HG02852 (cell line): ENCODE data around the gene PARP3.
A peak's percentile ranks its signal among the peaks of the same experiment; 100 is the strongest.
"Not testable (repeated sequence)": the region's sequence is repeated elsewhere in the genome, so short reads cannot be mapped to it uniquely, and the experiment has no call there.

Experiments used
- ATAC-seq: cut with Tn5 transposase; IDR thresholded peaks from one replicate; pipeline ENCODE4 v1.9.1; 2021; ENCODE audit warnings: mild to moderate bottlenecking, moderate library complexity; ENCODE audit not compliant: unreplicated experiment

The PARP3 gene

DNA sequence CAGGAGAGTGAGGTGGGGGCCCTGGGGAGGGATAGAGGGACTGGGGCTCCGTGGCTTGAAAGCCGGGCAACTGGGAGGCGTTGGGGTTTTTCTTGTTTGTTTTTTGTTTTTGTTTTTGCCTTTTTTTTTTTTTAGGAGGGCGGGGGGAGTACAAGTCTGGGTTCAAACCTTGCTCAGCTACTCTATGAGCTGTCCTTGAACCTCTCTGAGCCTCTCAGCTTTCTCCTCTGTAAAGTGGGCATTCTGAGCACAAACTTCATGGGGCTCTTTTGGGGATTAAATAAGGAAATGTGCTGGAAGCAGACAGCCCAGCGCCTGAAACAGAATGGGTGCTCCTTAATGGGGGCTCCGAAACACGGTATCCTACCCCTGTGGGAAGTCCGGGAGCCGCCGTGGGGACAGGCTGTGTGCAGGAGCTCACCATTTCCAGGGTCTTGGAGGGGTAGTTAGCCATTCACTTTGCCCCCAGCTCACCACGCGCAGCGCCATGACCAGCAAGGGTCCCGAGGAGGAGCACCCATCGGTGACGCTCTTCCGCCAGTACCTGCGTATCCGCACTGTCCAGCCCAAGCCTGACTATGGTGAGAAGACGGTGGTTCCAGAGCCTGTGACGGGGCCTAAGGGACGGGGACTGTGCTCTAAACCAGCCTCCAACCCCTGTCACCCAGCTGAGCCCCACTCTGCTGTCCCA, 41.6 kb downstream of the PARP3 start:
- ATAC-seq: no peak

DNA sequence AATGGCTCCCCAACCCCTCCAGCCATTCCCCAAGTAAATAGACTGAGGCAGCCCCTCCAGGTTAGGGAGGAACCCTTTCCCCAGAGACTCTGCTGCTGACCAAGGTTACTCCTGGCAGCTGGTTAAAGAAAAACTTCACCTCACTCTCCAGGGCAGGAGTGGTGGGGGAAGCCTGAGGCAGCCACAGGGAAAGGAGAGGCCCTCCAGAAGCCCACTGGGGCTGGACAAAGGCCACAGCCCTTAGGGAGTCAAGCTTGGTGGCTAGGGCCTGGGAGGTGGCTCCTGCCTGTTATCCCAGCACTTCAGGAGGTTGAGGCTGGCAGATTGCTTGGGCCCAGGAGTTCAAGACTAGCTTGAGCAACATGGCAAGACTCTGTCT, 42.1 kb downstream of the PARP3 start:
- ATAC-seq: no peak

- no peak for ATAC-seq
Measured at GRCh38 chr3:51985063-51985462, 42.9 kb downstream of the PARP3 start.

DNA sequence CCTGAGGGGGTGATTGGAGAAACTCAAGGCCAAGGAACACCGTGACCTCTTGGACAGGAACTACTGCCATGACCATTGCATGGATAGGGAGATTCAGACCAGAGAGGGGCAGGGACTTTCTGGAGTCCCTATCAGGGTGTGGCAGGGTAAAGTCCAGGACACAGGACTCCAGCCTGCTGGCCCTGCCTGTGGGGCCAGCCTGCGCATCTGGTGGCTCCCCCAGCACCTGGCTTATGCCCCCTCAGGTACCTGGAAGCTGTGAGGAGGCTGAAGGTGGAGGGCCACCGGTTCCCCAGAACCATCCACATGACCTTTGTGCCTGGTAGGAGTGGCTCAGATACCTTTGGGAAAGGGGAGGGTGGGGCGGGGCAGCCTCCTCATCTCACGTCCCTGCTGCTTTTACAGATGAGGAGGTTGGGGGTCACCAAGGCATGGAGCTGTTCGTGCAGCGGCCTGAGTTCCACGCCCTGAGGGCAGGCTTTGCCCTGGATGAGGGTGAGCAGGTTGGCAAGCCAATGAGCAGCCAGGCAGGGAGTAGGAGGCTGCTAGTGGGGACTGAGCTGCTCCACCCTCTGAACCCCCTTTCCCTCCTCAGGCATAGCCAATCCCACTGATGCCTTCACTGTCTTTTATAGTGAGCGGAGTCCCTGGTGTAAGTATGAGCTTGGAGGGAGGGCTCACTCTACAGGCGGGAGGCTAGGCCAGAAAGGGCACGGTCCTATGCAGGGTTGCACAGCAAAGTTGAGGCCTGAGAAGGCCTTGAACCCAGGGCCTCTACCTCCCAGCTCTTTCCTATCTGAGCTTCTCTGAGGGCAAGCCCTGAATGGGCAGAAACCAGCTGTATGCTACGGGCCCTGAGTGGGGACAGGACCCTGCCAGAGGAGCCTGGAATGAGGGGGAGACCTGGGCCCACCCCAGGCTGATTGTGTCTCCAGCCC, 44.1 kb downstream of the PARP3 start:
- no peak for ATAC-seq

GRCh38 chr3:51987568-51987967, 45.4 kb downstream of the PARP3 start:
- no peak for ATAC-seq

- ATAC-seq: no peak
Measured at GRCh38 chr3:51988286-51989146, 46.4 kb downstream of the PARP3 start.

GRCh38 chr3:51990501-51990971, 48.4 kb downstream of the PARP3 start:
- not testable (repeated sequence) for ATAC-seq

GRCh38 chr3:51992017-51992682, 50.0 kb downstream of the PARP3 start:
- no peak for ATAC-seq

- ATAC-seq: not testable (repeated sequence)
Measured at GRCh38 chr3:51993657-51994056, 51.5 kb downstream of the PARP3 start.

DNA sequence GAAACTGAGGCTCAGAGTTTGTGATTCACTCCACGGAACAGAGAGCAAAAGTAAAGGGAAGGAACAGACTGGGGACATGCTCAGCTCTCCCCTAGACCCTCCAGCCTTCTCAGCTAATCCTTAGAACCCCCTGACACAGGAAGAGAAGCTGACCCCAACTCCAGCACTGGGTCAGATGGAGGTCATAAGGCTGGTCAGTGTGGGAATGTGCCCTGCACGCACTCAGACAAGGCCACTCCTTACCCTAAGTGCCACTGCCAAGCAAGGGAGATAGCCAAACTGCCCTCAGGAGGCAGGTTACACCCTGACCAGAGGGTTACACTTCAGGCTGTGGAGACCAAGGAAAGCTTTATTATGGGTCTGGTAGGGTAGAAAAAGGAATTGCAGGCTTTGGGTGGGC, 52.4 kb downstream of the PARP3 start:
- ATAC-seq: no peak

DNA sequence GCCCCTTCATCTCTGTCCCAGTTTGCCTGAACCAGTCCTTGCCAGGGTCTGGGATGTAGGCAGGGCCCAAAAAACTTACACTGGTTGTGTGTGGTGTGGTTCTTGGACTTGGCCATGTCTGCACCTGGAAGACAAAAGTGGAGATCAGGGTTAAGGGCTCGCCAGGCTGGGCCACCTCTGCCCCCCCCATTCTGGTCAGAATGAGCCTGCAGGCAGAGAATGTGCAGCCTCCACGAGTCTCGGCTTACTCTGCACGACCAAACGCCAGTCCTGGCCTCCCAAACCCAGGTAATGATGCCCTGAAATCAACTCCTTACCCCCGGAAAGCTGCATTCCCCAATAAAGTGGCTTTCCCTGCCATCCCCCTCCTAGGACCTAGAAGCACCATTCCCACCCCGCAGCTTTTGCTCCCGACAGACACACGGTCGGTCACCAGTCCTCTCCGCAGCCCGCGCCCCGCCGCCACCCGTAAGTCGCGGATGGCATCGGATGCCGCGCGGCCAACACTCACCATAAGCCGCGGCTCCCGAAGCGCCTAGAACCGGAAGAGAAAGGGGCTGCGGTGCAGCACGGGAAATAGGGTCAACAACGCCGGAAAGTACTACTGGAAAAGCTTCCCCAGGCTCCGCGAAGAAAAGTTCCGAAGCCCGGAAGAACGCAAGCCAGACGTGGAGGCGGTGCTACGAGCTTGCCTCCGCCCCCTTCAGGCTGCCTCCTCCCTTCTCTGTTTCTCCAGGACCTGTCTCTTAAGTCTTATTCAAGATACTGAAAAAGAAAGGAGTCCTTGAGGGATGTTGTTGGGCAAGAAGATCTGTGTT, 53.4 kb downstream of the PARP3 start, which contains the start of gene RPL29:
Gene RPL29, minus strand, starts transcription at position 550 of the 818 bp plus-strand sequence. Its CDS starts 434 bp downstream, at position 116.
- peak; percentile 86 for ATAC-seq

- no peak for ATAC-seq
Measured at GRCh38 chr3:51997172-51997571, 55.0 kb downstream of the PARP3 start.

DNA sequence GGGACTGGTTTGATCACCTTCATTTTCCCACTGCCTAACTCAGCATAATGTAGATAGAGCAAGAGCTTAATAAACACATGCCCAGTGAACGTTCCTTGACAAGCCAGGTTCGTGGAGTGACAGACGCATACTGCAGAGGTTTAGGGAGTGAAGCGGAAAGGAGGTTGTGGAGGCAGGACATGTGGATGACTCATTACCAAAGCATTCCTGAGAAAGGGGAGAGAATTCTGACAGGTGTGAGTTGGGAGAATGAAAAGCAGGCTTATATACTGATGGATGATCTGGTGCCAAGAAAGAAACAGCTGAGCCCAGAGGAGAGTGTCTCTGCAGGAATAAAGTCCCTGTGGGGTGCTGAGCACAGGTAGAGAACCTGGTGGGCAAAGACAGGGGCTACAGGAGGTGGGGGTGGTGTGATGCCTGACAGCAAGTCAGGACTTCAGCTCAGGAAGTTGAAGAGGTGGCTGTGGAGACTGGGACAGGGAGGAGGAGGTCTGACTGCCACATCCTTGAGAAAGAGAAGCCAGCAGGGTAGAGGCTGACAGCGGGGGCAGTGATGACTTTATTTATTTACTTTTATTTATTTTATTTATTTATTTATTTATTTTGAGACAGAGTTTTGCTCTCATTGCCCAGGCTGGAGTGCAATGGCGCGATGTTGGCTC, 55.9 kb downstream of the PARP3 start:
- no peak for ATAC-seq
